ENCODE results near the gene PDE8B.
A peak's percentile ranks its signal among the peaks of the same experiment; 100 is the strongest.

PDE8B gene

GRCh38 chr5:77389746-77390145 lies 179.3 kb downstream of the PDE8B start:
- no peak for TF ChIP-seq JUND (IDR thresholded peaks at IDR 0.05; ENCODE audit: low read depth)
- no peak for DNase-seq (ENCODE audit: low read depth in 1 of 2, low spot score in 1 of 2)
- in situ Hi-C loops (cut with HindIII; ENCODE audit: low pct_unique_long_range_greater_than_20kb, low sequenced_read_pairs) = no loop called here

- no peak for TF ChIP-seq JUND (IDR thresholded peaks at IDR 0.05; ENCODE audit: low read depth)
- in situ Hi-C loops (cut with HindIII; ENCODE audit: low pct_unique_long_range_greater_than_20kb, low sequenced_read_pairs) = no loop called here
- DNase-seq (ENCODE audit: low read depth in 1 of 2, low spot score in 1 of 2) = no peak
These were observed 179.7 kb downstream of the PDE8B start for GRCh38 chr5:77390221-77390620.

GRCh38 chr5:77390795-77391194 lies 180.3 kb downstream of the PDE8B start:
- DNase-seq (ENCODE audit: low read depth in 1 of 2, low spot score in 1 of 2) = no peak
- in situ Hi-C loops (cut with HindIII; ENCODE audit: low pct_unique_long_range_greater_than_20kb, low sequenced_read_pairs) = no loop called here
- no peak for TF ChIP-seq JUND (IDR thresholded peaks at IDR 0.05; ENCODE audit: low read depth)

GRCh38 chr5:77391240-77391765 lies 180.8 kb downstream of the PDE8B start:
- DNase-seq (ENCODE audit: low read depth in 1 of 2, low spot score in 1 of 2) = no peak
- no peak for TF ChIP-seq JUND (IDR thresholded peaks at IDR 0.05; ENCODE audit: low read depth)
- in situ Hi-C loops (cut with HindIII; ENCODE audit: low pct_unique_long_range_greater_than_20kb, low sequenced_read_pairs) = no loop called here

GRCh38 chr5:77394064-77394715 lies 183.7 kb downstream of the PDE8B start:
- in situ Hi-C loops (cut with HindIII; ENCODE audit: low pct_unique_long_range_greater_than_20kb, low sequenced_read_pairs) = no loop called here
- peak in 1 of 2 experiments; percentile 5 for DNase-seq (ENCODE audit: low read depth in 1 of 2, low spot score in 1 of 2)
- no peak for TF ChIP-seq JUND (IDR thresholded peaks at IDR 0.05; ENCODE audit: low read depth)

- in situ Hi-C loops (cut with HindIII; ENCODE audit: low pct_unique_long_range_greater_than_20kb, low sequenced_read_pairs) = no loop called here
- DNase-seq (ENCODE audit: low read depth in 1 of 2, low spot score in 1 of 2) = no peak
- TF ChIP-seq JUND (IDR thresholded peaks at IDR 0.05; ENCODE audit: low read depth) = no peak
These were observed 185.5 kb downstream of the PDE8B start for GRCh38 chr5:77396017-77396416.

- TF ChIP-seq JUND (IDR thresholded peaks at IDR 0.05; ENCODE audit: low read depth) = no peak
- in situ Hi-C loops (cut with HindIII; ENCODE audit: low pct_unique_long_range_greater_than_20kb, low sequenced_read_pairs) = no loop called here
- DNase-seq (ENCODE audit: low read depth in 1 of 2, low spot score in 1 of 2) = no peak
These were observed 187.3 kb downstream of the PDE8B start for GRCh38 chr5:77397686-77398292.

- TF ChIP-seq JUND (IDR thresholded peaks at IDR 0.05; ENCODE audit: low read depth) = no peak
- no peak for DNase-seq (ENCODE audit: low read depth in 1 of 2, low spot score in 1 of 2)
- in situ Hi-C loops (cut with HindIII; ENCODE audit: low pct_unique_long_range_greater_than_20kb, low sequenced_read_pairs) = no loop called here
These were observed 188.0 kb downstream of the PDE8B start for GRCh38 chr5:77398458-77398857.

- peak in 1 of 2 experiments; percentile 57 for DNase-seq (ENCODE audit: low read depth in 1 of 2, low spot score in 1 of 2)
- in situ Hi-C loops (cut with HindIII; ENCODE audit: low pct_unique_long_range_greater_than_20kb, low sequenced_read_pairs) = no loop called here
- TF ChIP-seq JUND (IDR thresholded peaks at IDR 0.05; ENCODE audit: low read depth) = no peak
These were observed 188.4 kb downstream of the PDE8B start for GRCh38 chr5:77398896-77399295.

- DNase-seq (ENCODE audit: low read depth in 1 of 2, low spot score in 1 of 2) = no peak
- in situ Hi-C loops (cut with HindIII; ENCODE audit: low pct_unique_long_range_greater_than_20kb, low sequenced_read_pairs) = no loop called here
- TF ChIP-seq JUND (IDR thresholded peaks at IDR 0.05; ENCODE audit: low read depth) = no peak
These were observed 190.2 kb downstream of the PDE8B start for GRCh38 chr5:77400645-77401044.

- no peak for TF ChIP-seq JUND (IDR thresholded peaks at IDR 0.05; ENCODE audit: low read depth)
- in situ Hi-C loops (cut with HindIII; ENCODE audit: low pct_unique_long_range_greater_than_20kb, low sequenced_read_pairs) = no loop called here
- no peak for DNase-seq (ENCODE audit: low read depth in 1 of 2, low spot score in 1 of 2)
These were observed 192.3 kb downstream of the PDE8B start for GRCh38 chr5:77402796-77403195.

GRCh38 chr5:77407152-77407551 lies 196.7 kb downstream of the PDE8B start:
- in situ Hi-C loops (cut with HindIII; ENCODE audit: low pct_unique_long_range_greater_than_20kb, low sequenced_read_pairs) = no loop called here
- no peak for TF ChIP-seq JUND (IDR thresholded peaks at IDR 0.05; ENCODE audit: low read depth)
- DNase-seq (ENCODE audit: low read depth in 1 of 2, low spot score in 1 of 2) = no peak

- in situ Hi-C loops (cut with HindIII; ENCODE audit: low pct_unique_long_range_greater_than_20kb, low sequenced_read_pairs) = no loop called here
- DNase-seq (ENCODE audit: low read depth in 1 of 2, low spot score in 1 of 2) = no peak
- TF ChIP-seq JUND (IDR thresholded peaks at IDR 0.05; ENCODE audit: low read depth) = no peak
These were observed 199.6 kb downstream of the PDE8B start for GRCh38 chr5:77409870-77410621.

All from T47D (cell line).